H1 (cell line): Measurements from ENCODE around the gene SMPD2.
A peak's percentile ranks its signal among the peaks of the same experiment; 100 is the strongest.

Experiments
- CREB1 ChIP-seq: IDR thresholded peaks from 2 replicates; pipeline ENCODE4 v1.6.1; 2012; ENCODE audit warnings: inconsistent platforms
- CTCF ChIP-seq, 3 experiments: IDR thresholded peaks; 1 replicate in 2 of 3; 2 replicates in 1 of 3; pipeline versions ENCODE4 v1.5.1 to v1.6.1; 2011; ENCODE audit warnings: low read length in 3 of 3, mild to moderate bottlenecking in 3 of 3, inconsistent platforms in 2 of 3, low read depth in 1 of 3, moderate library complexity in 1 of 3; ENCODE audit not compliant: insufficient read depth in 1 of 3; ENCODE audit errors: control extremely low read depth in 1 of 3
- MAFK ChIP-seq: IDR thresholded peaks from 2 replicates; pipeline ENCODE4 v1.6.1; 2012; ENCODE audit warnings: low read depth, mild to moderate bottlenecking, improper control_type of control experiment, low read length

GRCh38 chr6:109440331-109441068, at the start of gene SMPD2, which contains the start of gene PPIL6:
- TF ChIP-seq MAFK (no peak), CTCF (IDR thresholded peaks at IDR 0.05; ENCODE audit: control extremely low read depth in 1 of 3, insufficient read depth in 1 of 3, low read depth in 1 of 3, low read length in 3 of 3) (peak in 1 of 3 experiments; percentile 16; a peak in 1 of 4 replicates), CREB1 (no peak)
